GM23338 (cell line): Measurements from ENCODE around the gene SIRPD. TPM values are rescaled to one million over a fixed set of nuclear protein-coding genes. Genes with fewer than 3 reads are reported as not detected.

Experiments
- ATAC-seq: fragments of 200-7000 bp; cut with Tn5 transposase; 3 replicates; pipeline ENCODE4 v1.9.1; 2020
- DNase-seq: peaks from one replicate; pipeline ENCODE4 v3.0.0-alpha.2; 2015; ENCODE audit warnings: low spot score
- H2AFZ ChIP-seq: fragments of 200-600 bp; sonication (generic); 2 replicates; pipeline ENCODE4 v1.8.0; 2016; ENCODE audit warnings: antibody characterized with exemption, mild to moderate bottlenecking, moderate library complexity
- H3F3A ChIP-seq: fragments of 200-600 bp; sonication (generic); replicated peaks from 2 replicates; pipeline ENCODE4 v1.8.0; 2017; ENCODE audit warnings: antibody characterized with exemption, mixed run types, low read depth
- H3K27ac ChIP-seq: fragments of 200-600 bp; sonication (generic); 2 replicates; pipeline ENCODE4 v1.6.1; 2016; ENCODE audit warnings: low read depth
- H3K27me3 ChIP-seq: fragments of 200-600 bp; sonication (generic); 2 replicates; pipeline ENCODE4 v1.8.0; 2016; ENCODE audit warnings: mild to moderate bottlenecking, mixed run types, moderate library complexity; ENCODE audit not compliant: insufficient read depth
- H3K36me3 ChIP-seq: fragments of 200-600 bp; sonication (generic); 2 replicates; pipeline ENCODE4 v1.8.0; 2016; ENCODE audit warnings: mild to moderate bottlenecking; ENCODE audit not compliant: insufficient read depth
- H3K4me1 ChIP-seq: fragments of 200-600 bp; sonication (generic); 2 replicates; pipeline ENCODE4 v1.8.0; 2016; ENCODE audit warnings: mild to moderate bottlenecking, moderate library complexity; ENCODE audit not compliant: insufficient read depth
- H3K4me2 ChIP-seq: fragments of 200-600 bp; sonication (generic); 2 replicates; pipeline ENCODE4 v1.7.1; 2017; ENCODE audit warnings: mixed run types
- H3K4me3 ChIP-seq: fragments of 200-600 bp; sonication (generic); 2 replicates; pipeline ENCODE4 v1.6.1; 2016; ENCODE audit warnings: mixed run types
- H3K79me2 ChIP-seq: fragments of 200-600 bp; sonication (generic); replicated peaks from 2 replicates; pipeline ENCODE4 v1.8.0; 2017; ENCODE audit warnings: mild to moderate bottlenecking; ENCODE audit not compliant: insufficient read depth
- H3K9me2 ChIP-seq: fragments of 200-600 bp; sonication (generic); 2 replicates; pipeline ENCODE4 v1.8.0; 2017; ENCODE audit not compliant: insufficient read depth
- H4K20me1 ChIP-seq: fragments of 200-600 bp; sonication (generic); replicated peaks from 2 replicates; pipeline ENCODE4 v1.8.0; 2017; ENCODE audit warnings: mild to moderate bottlenecking; ENCODE audit not compliant: insufficient read depth
- H3K27ac Mint-ChIP-seq: 2 replicates; pipeline ENCODE4 v1.8.0; 2020; ENCODE audit warnings: inconsistent platforms, mild to moderate bottlenecking, moderate library complexity, mixed read lengths
- H3K27me3 Mint-ChIP-seq: 3 replicates; pipeline ENCODE4 v1.8.0; 2022; ENCODE audit warnings: low read depth, mild to moderate bottlenecking, moderate library complexity, mixed read lengths, inconsistent platforms; ENCODE audit not compliant: insufficient read depth, poor library complexity
- H3K36me3 Mint-ChIP-seq: 3 replicates; pipeline ENCODE4 v1.8.0; 2021; ENCODE audit warnings: low read depth, mild to moderate bottlenecking, inconsistent platforms, moderate library complexity, mixed read lengths
- H3K4me1 Mint-ChIP-seq: 3 replicates; pipeline ENCODE4 v1.8.0; 2020; ENCODE audit warnings: mild to moderate bottlenecking, inconsistent platforms, mixed read lengths
- H3K4me3 Mint-ChIP-seq: 3 replicates; pipeline ENCODE4 v1.8.0; 2021; ENCODE audit warnings: moderate library complexity, mild to moderate bottlenecking, inconsistent platforms, mixed read lengths
- H3K9me3 Mint-ChIP-seq: 3 replicates; pipeline ENCODE4 v1.8.0; 2020; ENCODE audit warnings: moderate library complexity, mild to moderate bottlenecking, inconsistent platforms, mixed read lengths
- CREB1 ChIP-seq: fragments of 250-450 bp; sonication (Bioruptor Pico); IDR thresholded peaks from 2 replicates; pipeline ENCODE4 v1.5.0; 2020; ENCODE audit warnings: low read depth, mild to moderate bottlenecking, moderate library complexity
- ETS1 ChIP-seq: IDR thresholded peaks from 2 replicates; pipeline ENCODE4 v1.6.1; 2016; ENCODE audit warnings: antibody characterized with exemption
- EZH2 ChIP-seq: fragments of 200-600 bp; sonication (generic); IDR thresholded peaks from one replicate; pipeline ENCODE4 v1.8.0; 2017; ENCODE audit warnings: antibody characterized with exemption, mild to moderate bottlenecking, low read depth; ENCODE audit not compliant: unreplicated experiment
- EZH2phosphoT487 ChIP-seq: fragments of 200-600 bp; sonication (generic); IDR thresholded peaks from one replicate; pipeline ENCODE4 v1.8.1; 2018; ENCODE audit warnings: antibody characterized with exemption; ENCODE audit not compliant: unreplicated experiment
- JUNB ChIP-seq: IDR thresholded peaks from one replicate; pipeline ENCODE4 v1.6.1; 2016; ENCODE audit warnings: antibody characterized with exemption; ENCODE audit not compliant: unreplicated experiment
- NANOG ChIP-seq: IDR thresholded peaks from 2 replicates; pipeline ENCODE4 v1.6.1; 2016; ENCODE audit warnings: antibody characterized with exemption, borderline replicate concordance
- POLR2AphosphoS5 ChIP-seq: IDR thresholded peaks from 2 replicates; pipeline ENCODE4 v1.6.1; 2016; ENCODE audit warnings: antibody characterized with exemption, low read depth
- STAT1 ChIP-seq: IDR thresholded peaks from one replicate; pipeline ENCODE4 v1.6.1; 2016; ENCODE audit warnings: antibody characterized with exemption; ENCODE audit not compliant: unreplicated experiment
- ZNF114 ChIP-seq: fragments of 250-450 bp; sonication (Bioruptor Pico); IDR thresholded peaks from 2 replicates; pipeline ENCODE4 v1.5.0; 2020; ENCODE audit warnings: mild to moderate bottlenecking, moderate library complexity
- ZNF331 ChIP-seq: fragments of 250-450 bp; sonication (Bioruptor Pico); IDR thresholded peaks from 2 replicates; pipeline ENCODE4 v1.5.0; 2020; ENCODE audit warnings: low read depth, mild to moderate bottlenecking, moderate library complexity
- polyA plus RNA-seq: library from polyadenylated mRNA; unstranded; fragments of >200 nt; fragmentation: Nextera tagmentation; extraction: Ambion mirVana; gene quantifications from 2 replicates; pipeline ENCODE4 v1.2.1, GENCODE V29; 2016
- total RNA-seq: library from RNA; depleted of rRNA; stranded (reverse); fragments of >200 nt; shearing (Covaris generic); gene quantifications from 2 replicates; pipeline ENCODE4 v1.2.3, GENCODE V29; 2014
- TF ChIP-seq, protein P1 (sequence below): fragments of 250-450 bp; sonication (Bioruptor Pico); IDR thresholded peaks from 2 replicates; pipeline ENCODE4 v1.5.0; 2020; ENCODE audit warnings: mild to moderate bottlenecking, moderate library complexity

SIRPD gene
- total and polyA plus RNA-seq, 2 experiments from 2014 or later: not detected

DNA sequence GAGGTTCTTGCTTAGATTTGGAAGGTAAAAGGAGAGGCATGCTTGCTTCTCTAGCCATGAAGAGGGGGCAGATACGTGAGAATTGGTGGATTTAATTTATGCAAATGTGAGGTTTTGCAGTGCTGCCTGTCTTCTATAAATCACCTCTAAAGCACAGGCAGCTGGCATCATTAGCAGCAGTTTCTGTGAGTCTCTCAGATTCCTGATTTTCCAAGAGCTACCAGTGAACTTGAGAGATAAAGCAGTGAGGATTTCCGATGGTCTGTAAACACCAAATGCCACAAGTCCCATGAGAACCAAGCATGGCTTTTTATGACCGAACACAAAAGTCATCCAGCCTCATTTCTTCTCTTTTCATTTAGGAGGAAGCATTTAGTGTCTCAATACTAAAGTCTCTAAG lies 63.1 kb downstream of the SIRPD start:
- no peak overlapping the region for H3K4me2 ChIP-seq
- no peak overlapping the region for H3K27ac ChIP-seq
- H2AFZ ChIP-seq: no peak overlapping the region; the same call in 1 of the 2 replicates
- Mint-ChIP-seq H3K4me3 (no peak overlapping the region), H3K36me3 (no peaks in the 10 kb centered on the region), H3K4me1 (no peaks in the 10 kb centered on the region; the same call in 2 of the 3 replicates), H3K27ac (no peak overlapping the region), H3K9me3 (no peaks in the 10 kb centered on the region; the same call in 1 of the 3 replicates), H3K27me3 (peaks cover 5% of the 10 kb centered on the region)
- no peak for ATAC-seq
- H3K9me2 ChIP-seq: 0 out of 2 replicates have a peak, but pooled peaks cover 1% of the 10 kb centered on the region
- TF ChIP-seq EZH2phosphoT487 (no peak), POLR2AphosphoS5 (no peak), JUNB (no peak), CREB1 (CRISPR knock-in tag) (no peak), STAT1 (no peak), ETS1 (no peak), ZNF114 (CRISPR knock-in tag) (no peak), EZH2 (no peak), ZNF331 (CRISPR knock-in tag) (no peak), NANOG (no peak)
- TF ChIP-seq, protein P1, sequence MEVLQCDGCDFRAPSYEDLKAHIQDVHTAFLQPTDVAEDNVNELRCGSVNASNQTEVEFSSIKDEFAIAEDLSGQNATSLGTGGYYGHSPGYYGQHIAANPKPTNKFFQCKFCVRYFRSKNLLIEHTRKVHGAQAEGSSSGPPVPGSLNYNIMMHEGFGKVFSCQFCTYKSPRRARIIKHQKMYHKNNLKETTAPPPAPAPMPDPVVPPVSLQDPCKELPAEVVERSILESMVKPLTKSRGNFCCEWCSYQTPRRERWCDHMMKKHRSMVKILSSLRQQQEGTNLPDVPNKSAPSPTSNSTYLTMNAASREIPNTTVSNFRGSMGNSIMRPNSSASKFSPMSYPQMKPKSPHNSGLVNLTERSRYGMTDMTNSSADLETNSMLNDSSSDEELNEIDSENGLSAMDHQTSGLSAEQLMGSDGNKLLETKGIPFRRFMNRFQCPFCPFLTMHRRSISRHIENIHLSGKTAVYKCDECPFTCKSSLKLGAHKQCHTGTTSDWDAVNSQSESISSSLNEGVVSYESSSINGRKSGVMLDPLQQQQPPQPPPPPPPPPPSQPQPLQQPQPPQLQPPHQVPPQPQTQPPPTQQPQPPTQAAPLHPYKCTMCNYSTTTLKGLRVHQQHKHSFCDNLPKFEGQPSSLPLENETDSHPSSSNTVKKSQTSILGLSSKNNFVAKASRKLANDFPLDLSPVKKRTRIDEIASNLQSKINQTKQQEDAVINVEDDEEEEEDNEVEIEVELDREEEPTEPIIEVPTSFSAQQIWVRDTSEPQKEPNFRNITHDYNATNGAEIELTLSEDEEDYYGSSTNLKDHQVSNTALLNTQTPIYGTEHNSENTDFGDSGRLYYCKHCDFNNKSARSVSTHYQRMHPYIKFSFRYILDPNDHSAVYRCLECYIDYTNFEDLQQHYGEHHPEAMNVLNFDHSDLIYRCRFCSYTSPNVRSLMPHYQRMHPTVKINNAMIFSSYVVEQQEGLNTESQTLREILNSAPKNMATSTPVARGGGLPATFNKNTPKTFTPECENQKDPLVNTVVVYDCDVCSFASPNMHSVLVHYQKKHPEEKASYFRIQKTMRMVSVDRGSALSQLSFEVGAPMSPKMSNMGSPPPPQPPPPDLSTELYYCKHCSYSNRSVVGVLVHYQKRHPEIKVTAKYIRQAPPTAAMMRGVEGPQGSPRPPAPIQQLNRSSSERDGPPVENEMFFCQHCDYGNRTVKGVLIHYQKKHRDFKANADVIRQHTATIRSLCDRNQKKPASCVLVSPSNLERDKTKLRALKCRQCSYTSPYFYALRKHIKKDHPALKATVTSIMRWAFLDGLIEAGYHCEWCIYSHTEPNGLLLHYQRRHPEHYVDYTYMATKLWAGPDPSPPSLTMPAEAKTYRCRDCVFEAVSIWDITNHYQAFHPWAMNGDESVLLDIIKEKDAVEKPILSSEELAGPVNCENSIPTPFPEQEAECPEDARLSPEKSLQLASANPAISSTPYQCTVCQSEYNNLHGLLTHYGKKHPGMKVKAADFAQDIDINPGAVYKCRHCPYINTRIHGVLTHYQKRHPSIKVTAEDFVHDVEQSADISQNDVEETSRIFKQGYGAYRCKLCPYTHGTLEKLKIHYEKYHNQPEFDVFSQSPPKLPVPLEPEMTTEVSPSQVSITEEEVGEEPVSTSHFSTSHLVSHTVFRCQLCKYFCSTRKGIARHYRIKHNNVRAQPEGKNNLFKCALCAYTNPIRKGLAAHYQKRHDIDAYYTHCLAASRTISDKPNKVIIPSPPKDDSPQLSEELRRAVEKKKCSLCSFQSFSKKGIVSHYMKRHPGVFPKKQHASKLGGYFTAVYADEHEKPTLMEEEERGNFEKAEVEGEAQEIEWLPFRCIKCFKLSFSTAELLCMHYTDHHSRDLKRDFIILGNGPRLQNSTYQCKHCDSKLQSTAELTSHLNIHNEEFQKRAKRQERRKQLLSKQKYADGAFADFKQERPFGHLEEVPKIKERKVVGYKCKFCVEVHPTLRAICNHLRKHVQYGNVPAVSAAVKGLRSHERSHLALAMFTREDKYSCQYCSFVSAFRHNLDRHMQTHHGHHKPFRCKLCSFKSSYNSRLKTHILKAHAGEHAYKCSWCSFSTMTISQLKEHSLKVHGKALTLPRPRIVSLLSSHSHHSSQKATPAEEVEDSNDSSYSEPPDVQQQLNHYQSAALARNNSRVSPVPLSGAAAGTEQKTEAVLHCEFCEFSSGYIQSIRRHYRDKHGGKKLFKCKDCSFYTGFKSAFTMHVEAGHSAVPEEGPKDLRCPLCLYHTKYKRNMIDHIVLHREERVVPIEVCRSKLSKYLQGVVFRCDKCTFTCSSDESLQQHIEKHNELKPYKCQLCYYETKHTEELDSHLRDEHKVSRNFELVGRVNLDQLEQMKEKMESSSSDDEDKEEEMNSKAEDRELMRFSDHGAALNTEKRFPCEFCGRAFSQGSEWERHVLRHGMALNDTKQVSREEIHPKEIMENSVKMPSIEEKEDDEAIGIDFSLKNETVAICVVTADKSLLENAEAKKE (CRISPR knock-in tag): no peak
- DNase-seq: no peak
- no peaks in the 10 kb centered on the region for H3K27me3 ChIP-seq
- no peaks in the 10 kb centered on the region for H3K36me3 ChIP-seq
- H4K20me1 ChIP-seq: no peaks in the 10 kb centered on the region; the same call in 1 of the 2 replicates
- no peaks in the 10 kb centered on the region for H3F3A ChIP-seq
- no peaks in the 10 kb centered on the region for H3K79me2 ChIP-seq
- H3K4me3 ChIP-seq: no peak overlapping the region
- H3K4me1 ChIP-seq: no peaks in the 10 kb centered on the region
